DMS53 treated with DMSO at 0.1 percent for 48 hours (cell line): ENCODE results near the gene NVL.
A peak's percentile ranks its signal among the peaks of the same experiment; 100 is the strongest.
"Not testable (repeated sequence)": the region's sequence is repeated elsewhere in the genome, so short reads cannot be mapped to it uniquely, and the experiment has no call there.

Experiments
- DNase-seq: peaks from one replicate; lab custom pipeline; 2025; ENCODE audit not compliant: unreplicated experiment; lab: John Stamatoyannopoulos, UW

NVL gene

DNA sequence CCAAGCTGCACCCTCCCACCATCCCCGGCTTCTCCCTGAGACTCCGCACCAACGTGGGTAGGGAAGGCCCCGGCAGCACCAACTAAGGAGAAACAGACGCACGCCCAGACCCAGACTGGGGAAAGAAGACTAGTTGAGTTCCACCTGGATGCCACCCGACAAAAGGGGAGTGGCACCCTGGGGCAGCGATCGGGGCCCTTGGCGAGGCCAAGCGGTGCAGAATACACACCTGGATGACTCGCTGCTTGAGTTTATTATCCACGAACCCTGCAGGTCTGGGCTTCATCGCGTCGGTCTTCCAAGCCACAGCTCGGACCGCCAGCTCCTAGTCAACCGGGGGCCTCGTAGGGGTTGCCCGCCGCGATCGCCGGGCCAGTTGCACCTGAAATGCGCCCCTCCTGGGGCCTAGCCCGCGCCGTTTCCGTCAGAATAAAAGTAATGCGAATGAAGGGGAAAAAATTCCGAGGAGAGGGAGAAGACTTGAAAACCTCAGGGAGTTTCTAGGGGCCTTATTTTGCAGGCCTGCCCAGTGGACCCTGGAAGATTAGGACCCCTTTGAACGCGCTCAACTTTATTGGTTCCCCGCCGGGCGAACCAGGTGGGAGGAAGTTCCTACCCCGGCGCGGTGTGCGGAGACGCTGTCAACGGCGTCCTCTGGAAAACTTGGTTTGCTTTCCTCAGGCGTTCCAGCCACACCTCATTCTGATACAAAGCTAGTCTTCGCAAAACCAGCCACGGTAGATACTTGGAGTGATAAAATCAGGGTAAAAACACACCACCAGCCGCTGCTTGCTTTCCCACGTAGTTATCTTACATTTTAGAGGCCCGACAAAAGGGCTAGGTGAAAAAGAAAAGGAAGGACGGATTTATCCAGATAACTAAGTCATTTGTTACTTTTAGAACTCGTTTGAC lies at the start of gene NVL:
Gene NVL (minus strand): TSS at position 331 of the 912 bp plus-strand sequence. CDS start 45 bp downstream, at position 286.
- DNase-seq: peak; percentile 92

DNA sequence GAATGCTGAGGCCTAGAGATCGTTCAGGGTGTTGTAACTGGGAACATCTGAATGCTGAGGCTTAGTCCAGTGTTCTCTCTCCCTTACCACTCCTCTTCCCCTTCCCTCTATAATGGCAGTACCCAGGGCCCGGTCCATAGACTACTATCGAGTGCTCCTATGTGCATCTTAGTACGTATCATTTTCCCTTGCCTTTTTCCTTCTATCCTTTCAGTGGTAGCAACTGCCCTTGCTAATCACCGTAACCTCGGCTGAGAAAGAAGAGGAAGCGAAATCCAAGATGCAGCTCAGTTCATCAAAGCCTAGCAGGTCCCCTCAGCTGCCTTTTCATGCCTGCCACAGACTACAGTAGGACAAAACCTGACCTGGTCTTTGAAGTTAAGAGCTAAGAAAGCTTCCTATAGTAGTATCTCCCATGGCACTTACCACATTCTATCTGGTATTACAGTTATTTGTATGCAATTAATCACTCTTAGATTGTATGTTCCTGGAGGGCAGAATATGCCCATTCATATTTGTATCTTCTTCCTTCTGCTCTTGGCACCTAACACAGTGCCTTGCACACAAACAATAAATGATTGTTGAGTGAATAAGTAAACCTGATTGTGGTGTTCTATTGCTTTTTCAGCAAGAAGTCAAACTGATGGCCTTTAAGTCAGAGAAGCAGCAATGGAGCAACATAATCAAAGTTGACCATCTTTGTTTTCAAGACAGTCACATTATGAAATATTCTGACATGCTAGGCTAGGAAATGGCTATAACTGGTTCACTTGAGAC lies 49.1 kb upstream of the NVL start:
- no peak for DNase-seq

DNA sequence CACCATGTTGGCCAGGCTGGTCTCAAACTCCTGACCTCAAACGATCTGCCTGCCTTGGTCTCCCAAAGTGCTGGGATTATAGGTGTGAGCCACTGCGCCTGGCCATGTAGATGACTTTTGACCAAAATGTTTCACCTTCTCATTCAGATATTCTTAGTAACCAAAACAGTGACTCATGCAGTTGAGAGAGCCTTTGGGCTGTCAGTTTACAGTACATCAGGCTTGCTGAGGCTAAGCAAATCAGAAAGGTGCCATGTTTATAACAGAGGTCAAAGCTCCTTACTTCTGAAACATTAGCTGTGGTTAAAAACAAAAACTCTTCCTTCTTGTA lies 47.7 kb upstream of the NVL start:
- peak; percentile 9 for DNase-seq

- DNase-seq: no peak
These were observed 45.1 kb upstream of the NVL start for GRCh38 chr1:224375059-224375458.

GRCh38 chr1:224373008-224373590 lies 43.1 kb upstream of the NVL start:
- DNase-seq: no peak

GRCh38 chr1:224368409-224368808 lies 38.4 kb upstream of the NVL start:
- no peak for DNase-seq

DNA sequence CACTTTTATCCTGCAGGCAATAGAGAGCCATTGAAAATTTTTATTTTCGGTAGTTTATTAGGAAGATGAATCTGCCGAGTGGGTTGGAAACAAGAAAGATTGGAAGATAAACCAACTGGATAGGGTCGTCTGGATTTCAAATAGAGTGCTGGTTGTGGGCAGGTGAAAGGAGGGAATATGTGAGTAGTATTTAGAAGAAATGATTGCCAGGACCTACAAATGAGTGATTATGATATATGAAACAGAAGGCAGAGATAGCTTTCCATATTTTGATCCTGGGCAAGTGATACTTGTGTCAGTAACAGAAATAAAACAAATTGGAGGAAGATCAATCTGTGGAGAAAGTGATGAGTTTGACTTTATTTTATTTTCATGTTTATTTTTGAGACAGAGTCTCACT lies 29.2 kb upstream of the NVL start:
- DNase-seq: no peak

GRCh38 chr1:224358237-224358636 lies 28.3 kb upstream of the NVL start:
- no peak for DNase-seq

GRCh38 chr1:224357626-224358124 lies 27.7 kb upstream of the NVL start:
- no peak for DNase-seq

DNA sequence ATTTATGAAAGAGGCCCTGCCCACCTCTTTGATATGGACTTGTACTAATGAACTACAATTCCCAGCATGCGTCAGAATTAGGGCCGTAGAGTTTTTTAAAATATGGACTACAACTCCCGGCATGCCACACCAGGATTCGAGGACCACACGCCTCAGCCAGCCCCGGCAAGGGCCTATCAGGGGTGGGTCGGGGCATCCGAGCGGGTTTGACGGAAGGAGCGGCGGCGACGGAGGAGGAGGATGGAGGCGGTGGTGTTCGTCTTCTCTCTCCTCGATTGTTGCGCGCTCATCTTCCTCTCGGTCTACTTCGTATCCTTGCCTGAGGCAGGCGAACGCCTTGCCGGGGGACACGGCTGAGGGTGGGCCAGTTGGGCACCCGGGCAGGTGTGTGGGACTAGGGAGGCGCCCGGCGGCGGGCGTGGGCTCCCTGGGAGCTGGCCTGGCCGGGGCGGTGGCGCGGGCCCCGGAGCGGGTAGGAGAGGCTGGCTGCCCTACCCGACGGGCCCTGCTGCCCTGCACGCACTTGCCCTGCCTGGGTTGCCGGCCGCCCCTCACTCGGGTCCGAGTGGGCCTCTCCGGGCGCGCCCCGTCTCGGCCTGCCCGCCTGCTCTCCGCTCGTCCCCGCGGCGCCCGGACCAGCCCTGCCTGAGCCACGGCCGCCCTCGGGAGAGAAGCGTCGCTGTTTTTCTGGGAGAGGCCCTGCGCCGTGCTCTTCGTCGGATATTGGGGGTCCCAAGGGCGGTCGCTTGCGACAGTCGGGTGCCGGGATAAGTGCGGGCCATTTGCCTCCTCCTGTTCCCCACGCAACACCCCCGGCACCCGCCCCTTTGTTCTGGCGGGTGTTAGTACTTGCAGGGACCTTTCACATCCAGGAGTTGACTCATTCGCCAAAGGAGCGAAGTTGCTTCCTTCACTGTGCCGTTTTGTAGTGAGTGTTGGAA lies 27.0 kb upstream of the NVL start, which contains the start of gene CNIH4:
Gene CNIH4 (plus strand): TSS at position 195 of the 941 bp plus-strand sequence. CDS start 46 bp downstream, at position 241.
- DNase-seq: peak; percentile 89

- DNase-seq: no peak
These were observed 24.3 kb upstream of the NVL start for GRCh38 chr1:224353975-224354925.

DNA sequence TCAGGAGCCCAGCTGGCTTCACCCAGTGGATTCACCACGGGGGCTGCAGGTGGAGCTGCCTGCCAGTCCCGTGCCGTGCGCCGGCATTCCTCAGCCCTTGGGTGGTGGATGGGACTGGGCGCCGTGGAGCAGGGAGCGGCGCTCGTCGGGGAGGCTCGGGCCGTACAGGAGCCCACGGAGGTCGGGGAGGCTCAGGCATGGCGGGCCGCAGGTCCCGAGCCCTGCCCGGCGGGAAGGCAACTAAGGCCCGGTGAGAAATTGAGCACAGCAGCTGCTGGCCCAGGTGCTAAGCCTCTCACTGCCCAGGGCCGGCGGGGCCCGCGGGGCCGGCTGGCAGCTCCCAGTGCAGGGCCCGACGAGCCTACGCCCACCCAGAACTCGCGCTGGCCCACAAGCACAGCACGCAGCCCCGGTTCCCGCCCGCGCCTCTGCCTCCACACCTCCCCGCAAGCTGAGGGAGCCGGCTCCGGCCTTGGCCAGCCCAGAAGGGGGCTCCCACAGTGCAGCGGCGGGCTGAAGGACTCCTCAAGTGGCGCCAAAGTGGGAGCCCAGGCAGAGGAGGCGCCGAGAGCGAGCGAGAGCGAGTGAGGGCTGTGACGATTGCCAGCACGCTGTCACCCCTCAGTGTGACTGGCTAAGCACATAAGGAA lies 22.6 kb upstream of the NVL start:
- DNase-seq: not testable (repeated sequence)

GRCh38 chr1:224349716-224350115 lies 19.7 kb upstream of the NVL start:
- DNase-seq: not testable (repeated sequence)

- DNase-seq: no peak
These were observed 18.2 kb upstream of the NVL start for GRCh38 chr1:224348137-224348536.

- DNase-seq: no peak
These were observed 13.7 kb upstream of the NVL start for GRCh38 chr1:224343679-224344078.

DNA sequence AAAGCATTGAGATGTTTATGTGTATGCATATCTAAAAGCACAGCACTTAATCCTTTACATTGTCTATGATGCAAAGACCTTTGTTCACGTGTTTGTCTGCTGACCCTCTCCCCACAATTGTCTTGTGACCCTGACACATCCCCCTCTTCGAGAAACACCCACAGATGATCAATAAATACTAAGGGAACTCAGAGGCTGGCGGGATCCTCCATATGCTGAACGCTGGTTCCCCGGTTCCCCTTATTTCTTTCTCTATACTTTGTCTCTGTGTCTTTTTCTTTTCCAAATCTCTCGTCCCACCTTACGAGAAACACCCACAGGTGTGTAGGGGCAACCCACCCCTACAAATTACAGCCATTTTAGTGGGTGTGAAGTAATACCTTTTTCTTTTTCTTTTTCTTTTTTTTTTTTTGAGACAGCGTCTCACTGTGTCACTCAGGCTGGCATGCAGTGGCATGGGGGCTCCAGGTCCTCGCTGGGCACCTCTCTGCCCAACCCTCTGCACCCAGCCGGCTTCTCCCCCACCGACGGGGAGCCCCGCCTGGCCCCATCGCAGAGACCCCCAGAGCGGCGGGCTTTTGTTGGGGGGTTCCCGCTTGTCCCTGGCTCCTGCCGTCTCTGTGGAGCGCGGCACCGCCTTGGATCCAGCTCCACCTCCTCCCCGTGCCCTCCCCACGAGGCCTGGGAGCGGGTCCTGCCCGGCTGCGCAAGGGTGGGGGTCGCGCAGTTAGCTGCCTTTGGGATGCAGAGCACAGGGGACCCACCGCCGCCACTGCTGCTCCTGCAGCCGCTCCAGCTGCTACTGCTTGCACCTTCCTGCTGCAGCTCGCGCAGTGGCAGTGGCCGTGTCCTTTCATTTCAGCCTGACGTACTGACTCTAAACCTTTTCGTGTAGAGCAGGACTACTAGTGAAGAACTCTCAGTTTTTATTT lies 10.7 kb upstream of the NVL start:
- peak; percentile 21 for DNase-seq

DNA sequence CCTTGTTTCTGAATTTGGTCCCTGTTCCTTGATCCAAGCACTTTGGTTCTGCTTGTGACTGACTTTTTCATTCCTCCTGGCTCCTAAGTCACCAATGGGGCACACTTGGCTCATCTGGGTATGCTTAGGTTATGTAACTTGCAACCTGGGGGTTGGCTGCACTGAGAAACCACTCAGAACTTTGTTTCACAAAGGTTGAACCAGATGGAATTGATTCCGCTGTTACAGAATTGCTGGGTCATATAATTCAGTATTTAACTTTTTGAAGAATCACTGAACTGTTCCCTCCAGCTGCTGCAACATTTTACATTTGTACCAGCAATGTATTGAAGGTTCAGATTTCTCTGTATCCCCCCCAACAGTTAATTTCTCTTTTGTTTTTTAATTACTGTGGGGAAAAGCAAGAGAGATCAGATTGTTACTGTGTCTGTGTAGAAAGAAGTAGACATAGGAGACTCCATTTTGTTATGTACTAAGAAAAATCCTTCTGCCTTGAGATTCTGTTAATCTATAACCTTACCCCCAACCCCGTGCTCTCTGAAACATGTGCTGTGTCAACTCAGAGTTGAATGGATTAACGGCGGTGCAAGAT lies 9.6 kb upstream of the NVL start:
- no peak for DNase-seq
